Fibroblast of skin of right biceps (primary cell): ENCODE data around the gene ARHGEF16.

Experiments used
- DNase-seq: peaks from one replicate; pipeline ENCODE4 v3.0.0-alpha.2; 2013

Gene ARHGEF16

DNA sequence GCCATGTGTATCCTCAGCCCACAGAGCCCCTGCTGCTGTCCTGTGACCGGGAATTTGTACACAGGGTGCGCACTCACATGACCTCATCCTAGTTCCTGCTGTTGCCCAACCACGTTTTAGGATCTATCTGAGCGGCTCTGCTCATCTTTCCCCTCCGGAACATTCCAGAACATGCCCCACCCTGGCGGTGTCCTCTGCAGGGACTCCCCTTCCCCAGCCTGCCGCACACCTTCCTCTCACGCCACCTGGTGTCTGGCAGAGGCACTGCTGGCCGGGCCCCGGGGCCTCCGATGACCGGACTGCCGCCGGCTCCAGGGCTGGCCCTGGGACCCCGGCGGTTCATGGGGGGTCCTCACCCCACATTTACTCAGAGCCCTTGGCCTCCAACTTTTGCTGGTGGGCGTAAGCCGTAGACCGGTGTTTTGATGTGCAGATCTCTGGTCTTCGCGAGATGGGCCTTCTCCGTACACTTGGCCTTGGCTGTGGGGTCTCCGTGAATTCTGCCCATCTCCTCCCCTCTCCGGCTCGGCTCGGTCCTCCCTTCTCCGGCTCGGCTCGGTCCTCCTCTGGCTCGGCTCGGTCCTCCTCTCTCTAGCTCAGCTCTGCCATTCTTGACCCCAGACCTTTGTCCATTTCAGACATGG, 29.5 kb downstream of the ARHGEF16 start:
- peak; percentile 20 for DNase-seq

- DNase-seq = no peak
Observed at GRCh38 chr1:3485016-3485415, 30.6 kb downstream of the ARHGEF16 start.

DNA sequence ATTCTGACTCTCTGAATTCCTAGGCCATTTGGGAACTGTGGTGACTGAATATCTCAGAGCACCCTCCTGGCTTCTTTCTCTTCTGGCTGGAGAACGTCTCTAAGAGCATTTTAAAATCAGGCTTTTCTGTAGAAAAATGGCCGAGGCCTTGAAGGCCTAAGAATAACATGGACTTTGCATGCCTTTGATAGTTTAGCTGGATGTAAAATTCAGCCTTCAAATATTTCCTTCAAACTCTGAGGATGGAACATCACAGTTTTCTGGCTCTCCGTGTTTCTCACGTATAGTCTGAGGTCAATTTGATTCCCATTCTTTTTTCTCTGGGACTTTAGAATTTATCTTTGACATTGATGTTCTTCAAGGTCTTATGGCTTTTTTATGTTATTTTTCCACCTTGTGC, 34.0 kb downstream of the ARHGEF16 start:
- no peak for DNase-seq

DNA sequence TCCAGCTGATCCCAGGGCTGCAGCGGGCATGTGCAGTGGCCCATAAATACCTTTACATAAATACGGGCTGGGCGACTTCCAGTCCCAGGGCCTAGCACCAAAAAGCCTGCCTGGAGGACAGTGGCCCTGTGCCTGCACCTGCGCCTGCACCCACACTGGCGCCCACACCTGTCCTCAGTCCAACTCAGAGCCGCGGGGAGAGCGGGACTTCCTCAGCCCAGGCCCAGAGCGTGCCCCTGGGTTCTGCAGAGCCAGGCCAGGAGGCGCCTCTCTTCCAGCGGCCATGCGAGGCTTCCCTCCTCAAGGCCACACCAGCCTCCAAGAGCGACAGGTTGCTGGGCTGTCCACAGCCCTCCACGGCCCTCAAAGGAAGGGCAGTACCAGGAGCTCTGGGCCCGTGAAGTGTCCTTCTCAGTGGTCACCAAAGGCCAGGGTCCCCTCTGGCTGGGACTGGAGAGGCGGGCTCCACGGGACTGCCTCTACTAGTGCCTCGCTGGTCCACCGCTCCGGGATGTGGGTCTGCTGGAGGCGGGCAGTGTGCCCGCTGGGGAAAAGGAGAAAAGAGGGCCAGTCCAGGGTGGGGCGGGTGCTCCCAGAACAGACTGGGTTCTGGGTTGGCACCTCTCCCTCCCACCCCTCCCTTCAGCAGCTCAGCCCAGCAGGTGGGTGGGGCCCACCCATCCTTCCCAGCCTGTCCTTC, 35.7 kb downstream of the ARHGEF16 start:
- DNase-seq = no peak

DNA sequence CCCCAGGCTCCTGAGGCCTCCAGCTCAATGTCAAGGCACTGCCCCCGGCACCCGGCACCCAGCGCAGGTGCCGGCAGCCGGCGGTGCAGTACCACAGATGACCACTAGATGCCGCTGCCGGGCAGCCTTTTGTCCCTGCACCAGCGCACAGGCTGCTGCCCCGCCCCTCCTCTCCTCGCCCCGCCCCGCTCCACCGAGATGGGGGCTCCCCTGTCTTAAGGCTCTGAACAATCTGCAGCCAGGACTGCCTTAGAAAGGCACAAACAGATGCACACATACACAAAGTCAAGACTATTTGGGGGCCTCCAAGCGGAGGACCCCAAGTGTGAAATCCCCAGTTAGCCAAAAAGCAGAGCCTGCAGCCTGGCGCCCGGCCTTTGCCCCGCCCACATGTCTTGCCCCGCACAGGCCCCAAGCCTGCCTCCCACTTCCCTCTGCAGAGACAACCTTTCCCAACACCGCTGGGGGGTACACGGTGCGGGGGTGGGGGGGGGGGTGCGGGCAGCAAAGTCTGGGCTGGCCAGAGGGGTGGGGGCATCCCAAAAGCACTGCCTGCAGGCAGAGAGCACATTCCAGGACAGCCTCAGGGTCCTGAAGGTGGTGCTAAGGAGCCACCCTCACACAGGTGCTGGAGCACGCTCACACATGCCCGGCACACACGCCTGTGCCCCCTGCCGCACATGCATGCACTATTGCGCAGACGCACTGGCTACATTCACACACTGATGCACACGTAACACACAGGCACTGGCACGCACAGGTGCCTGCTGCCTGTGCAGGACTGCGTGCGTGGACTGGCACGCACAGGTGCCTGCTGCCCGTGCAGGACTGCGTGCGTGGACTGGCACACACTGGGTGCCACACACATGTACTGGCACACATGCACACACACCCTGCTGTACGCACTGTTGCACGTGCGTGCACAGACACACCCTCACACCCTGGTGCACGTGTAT, 37.1 kb downstream of the ARHGEF16 start:
- DNase-seq = peak; percentile 39

DNA sequence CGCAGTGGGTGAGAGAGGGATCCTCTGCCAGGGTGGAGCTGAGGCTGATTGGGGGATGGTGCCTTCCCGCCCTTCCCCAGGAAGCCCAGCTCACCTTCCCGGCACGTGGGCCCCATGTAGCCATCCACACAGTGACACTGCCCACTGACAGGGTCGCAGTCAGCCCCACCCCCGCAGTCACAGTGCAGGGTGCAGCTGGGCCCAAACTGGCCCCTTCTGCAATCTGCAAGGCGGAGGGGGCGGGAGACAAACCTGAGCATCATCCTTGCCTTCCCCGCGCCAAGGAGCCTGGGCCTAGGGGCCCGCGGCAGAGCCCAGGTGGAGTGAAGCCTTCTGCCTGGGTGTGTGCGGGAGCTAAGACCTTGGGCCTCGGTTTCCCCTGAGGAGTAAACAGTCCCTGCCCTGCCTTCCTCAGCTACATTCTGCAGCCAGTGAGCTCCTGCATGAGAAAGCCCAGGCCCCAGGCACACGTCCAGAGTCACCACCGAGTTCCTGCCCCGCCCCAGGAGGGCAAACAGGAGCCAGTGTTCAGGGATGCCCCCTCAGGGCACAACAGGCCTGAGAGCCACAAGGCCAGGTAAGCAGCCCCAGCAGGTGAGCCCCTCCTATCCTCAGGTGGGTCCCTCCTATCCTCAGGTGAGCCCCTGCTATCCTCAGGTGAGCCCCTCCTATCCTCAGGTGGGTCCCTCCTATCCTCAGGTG, 38.2 kb downstream of the ARHGEF16 start:
- no peak for DNase-seq

DNA sequence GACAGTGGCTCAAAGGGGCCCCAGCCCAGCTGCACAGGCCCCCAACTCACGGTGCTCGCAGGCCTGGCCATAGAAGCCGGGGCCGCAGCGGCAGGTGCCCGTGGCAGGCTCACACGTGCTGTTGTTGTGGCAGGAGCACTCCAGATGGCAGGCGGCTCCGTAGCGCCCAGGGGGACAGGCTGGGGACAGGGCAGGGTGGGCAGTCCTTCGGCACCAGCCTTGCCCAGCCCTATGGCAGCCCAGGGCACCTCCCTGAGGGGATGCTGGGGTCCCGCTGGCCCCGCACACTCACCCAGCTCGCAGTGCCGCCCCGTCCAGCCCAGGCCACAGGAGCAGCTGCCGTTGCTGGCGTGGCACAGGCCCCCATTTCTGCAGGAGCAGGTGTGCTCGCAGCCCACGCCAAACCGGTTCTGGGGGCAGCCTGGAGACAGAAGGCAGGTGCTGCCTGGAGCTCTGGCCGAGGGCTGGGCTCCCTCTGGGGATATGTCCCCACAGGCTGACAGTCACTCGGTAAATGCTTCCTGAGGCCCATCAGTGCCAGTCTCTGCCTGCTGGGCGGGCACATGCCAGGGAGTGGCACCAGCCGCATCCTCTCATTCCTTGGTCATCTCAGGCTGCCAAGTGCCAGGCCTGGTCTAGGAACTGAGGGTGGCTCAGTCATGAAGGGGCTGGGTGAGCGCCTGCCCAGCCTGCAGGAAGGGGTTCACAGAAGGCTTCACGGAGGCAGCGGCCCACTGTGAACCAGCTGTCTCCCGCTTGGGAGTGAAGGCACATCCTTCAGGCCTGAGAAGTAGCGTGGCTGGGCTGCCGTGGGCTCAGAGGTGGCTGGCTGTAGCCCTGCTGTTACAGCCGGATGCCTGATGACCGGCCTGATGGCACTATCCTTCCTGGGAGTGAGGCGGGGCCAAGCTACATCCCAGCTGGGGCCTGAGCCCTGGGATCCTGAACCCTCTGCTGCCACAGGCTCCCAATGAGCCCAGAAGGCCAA, 40.1 kb downstream of the ARHGEF16 start:
- no peak for DNase-seq

GRCh38 chr1:3495776-3496745, 41.6 kb downstream of the ARHGEF16 start:
- DNase-seq = no peak

GRCh38 chr1:3496916-3497315, 42.5 kb downstream of the ARHGEF16 start:
- no peak for DNase-seq

DNA sequence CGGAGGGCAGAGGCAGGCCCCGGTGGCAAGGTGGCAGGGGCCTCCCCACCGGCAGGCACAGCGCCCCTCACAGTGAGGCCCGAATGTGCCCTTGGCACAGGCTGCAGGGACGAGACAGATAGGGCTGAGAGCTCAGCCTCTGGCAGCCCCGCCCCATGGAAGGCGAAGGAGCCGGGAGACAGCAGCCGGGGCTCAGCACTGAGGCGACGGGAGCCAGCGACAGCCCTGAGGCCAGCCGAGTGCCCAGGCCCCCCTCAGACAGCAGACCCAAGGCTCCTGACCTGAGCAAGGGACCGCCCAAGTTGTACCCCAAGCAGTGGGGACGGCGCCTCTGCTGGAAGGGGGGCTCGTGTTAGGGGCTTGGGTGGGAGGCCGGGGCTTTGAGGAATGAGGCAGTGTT, 43.1 kb downstream of the ARHGEF16 start:
- DNase-seq = no peak

- no peak for DNase-seq
Observed at GRCh38 chr1:3498246-3498930, 43.9 kb downstream of the ARHGEF16 start.

DNA sequence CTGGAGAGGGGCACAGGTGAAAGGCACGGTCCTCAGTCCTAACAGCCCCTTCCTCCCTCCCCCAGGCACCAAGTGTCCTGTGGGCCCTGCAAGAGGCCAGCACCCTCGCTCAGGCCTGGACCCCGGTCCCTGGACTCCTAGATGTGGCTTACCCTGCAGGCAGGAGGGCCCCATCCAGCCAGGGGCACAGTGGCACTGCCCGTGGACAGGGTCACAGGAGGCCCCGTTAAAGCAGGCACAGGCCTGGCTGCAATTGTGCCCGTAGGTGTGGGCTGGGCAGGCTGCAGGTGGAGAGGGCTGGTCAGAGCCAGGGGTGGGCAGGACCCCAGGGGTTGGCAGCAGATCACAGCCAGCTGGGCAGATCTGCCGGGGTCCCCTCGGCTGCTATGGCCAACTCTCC, 44.5 kb downstream of the ARHGEF16 start:
- DNase-seq = no peak

DNA sequence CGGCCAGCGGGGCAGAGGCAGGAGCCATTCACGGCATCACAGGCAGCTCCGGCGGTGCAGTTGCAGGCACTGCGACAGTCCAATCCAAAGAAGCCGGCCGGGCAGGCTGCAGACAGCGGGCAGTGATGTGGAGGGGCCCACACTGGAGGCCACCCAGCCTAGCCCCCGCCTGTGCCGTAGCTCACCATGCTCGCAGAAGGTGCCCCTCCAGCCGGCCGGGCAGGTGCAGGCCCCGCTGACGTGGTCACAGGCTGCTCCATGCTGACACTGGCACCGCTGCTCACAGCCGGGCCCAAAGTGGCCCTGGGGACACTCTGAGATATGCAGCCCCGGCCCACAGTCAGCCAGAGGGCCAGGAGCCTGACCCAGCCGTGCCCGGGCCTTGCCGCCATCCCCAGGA, 45.1 kb downstream of the ARHGEF16 start:
- no peak for DNase-seq

DNA sequence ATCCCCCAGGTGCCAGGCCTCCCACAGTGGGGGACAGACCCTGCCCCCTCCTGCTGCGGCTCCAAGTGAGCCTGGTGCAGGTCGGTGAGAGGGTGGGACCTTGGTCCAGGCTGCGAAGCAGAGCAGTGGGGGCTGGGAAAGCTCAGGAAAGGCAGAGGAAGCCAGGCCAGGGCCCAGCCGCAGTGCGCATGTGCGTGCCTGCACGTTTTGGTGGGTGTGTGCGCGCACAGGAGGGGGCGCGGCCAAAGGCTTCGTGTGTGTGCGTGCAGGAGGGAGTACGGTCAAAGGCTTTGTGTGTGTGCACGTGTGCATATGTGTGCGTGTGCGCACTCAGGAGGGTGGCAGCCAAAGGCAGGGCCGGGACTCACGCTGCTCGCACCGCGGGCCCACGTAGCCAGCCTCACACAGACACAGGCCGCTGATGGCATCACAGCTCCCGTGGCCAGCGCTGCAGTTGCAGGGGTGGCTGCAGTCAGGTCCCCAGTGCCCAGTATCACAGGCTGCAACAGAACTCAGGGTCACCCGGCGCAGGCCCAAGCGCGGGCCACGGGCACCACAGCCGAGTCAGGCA, 45.9 kb downstream of the ARHGEF16 start:
- DNase-seq = no peak

DNA sequence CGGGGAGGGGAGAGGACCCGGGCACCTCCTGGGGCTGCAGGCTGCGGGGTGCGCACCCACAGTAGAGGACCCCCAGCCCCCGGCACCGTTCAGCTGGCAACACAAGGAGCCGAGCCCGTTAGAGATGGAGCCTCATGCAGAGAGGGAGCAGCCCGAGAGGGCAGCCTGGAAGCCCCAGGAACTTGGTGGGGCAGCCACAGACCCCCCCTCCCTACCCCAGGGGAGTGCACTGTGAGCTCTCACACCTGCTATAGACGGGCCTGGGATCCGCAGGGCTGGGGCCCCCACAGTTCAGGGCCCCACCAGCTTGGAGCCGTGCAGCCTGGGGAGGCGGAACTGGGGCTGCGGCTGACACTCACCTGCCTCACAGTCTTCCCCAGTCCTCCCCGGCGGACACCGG, 47.0 kb downstream of the ARHGEF16 start:
- no peak for DNase-seq

GRCh38 chr1:3501856-3502640, 47.6 kb downstream of the ARHGEF16 start:
- DNase-seq = peak; percentile 26

DNA sequence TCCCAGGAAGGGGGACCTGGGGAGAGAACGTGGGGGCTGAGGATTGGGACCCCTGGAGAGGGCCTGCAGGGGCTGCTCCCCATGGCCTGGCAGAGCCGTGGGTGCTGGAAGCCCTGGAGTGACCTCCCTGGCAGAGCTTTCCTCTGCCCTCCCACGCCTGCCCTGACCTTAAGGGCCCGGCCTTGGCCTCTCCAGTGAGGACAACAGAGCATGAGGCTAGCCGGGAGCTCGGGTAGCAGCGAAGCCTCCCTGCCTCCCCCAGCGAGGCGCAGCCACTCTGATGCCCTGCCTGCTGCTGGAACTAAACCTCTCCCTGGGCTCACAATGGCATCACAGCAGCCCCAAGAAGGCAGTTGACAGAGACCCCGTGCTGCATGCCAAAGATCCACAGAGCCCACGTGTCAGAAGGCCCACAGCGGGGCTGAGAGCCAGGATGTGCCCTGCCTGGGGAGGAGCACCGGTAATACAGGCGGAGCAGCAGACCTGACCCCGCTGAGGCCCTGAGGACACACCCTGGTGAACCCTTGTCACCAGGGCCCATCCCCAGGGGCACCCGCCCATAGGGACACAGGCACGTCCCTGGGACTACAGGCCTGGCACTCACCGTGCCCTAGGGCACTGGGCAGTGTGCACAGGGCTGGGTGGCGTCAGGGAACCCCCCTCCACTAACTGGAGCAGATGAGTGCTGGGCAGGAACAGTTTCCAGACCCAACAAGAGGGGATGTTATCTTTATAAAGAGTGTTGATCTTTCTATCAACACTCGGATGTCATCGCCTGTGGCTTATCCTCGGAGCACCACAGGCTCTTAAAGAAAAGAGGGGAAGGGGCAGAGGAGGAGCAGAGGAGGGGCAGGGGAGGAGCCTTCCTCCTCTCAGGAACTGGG, 48.4 kb downstream of the ARHGEF16 start:
- DNase-seq = no peak

DNA sequence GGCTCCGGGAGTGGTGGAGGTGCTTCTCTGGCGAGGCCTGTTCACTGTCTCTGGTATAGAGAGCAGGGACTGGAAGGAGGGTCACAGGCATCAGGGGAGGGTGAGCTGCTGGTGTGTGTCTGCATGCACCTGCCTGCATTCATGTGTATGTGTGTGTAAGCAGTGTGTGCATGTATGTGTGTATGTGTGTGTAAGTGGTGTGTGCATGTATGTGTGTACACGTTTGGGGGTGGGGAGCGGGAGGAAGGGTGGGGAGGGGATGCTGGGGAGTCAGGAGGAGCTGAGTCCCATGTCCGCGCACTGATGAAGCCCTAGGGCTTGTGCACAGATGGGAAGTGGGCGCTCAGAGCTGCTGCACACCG, 49.0 kb downstream of the ARHGEF16 start:
- DNase-seq = no peak
